Measurements from ENCODE around the gene SPATA25. TPM values are rescaled to one million over a fixed set of nuclear protein-coding genes. Genes with fewer than 3 reads are reported as not detected.

Gene SPATA25
- total RNA-seq, 1 experiment from 2014 or later: 5.8 TPM

- intact Hi-C loops (cut with micrococcal nuclease; ENCODE audit: unreplicated experiment): no loop called here
- no peaks in the 10 kb centered on the region for H3K4me1 Mint-ChIP-seq (ENCODE audit: low read depth, unreplicated experiment)
- H3K27me3 Mint-ChIP-seq (ENCODE audit: unreplicated experiment): peaks cover 56% of the 10 kb centered on the region
- no peak overlapping the region for H3K4me3 Mint-ChIP-seq (ENCODE audit: low read depth, unreplicated experiment)
- H3K36me3 Mint-ChIP-seq (ENCODE audit: insufficient read depth, unreplicated experiment): no peaks in the 10 kb centered on the region
- BruUV-seq (replicated peaks): no TSS peak
- no peak for DNase-seq
- H3K9me3 Mint-ChIP-seq (ENCODE audit: low read depth, unreplicated experiment): no peaks in the 10 kb centered on the region
- H3K27ac Mint-ChIP-seq (ENCODE audit: unreplicated experiment): no peak overlapping the region
- TF ChIP-seq CTCF (IDR thresholded peaks at IDR 0.05; ENCODE audit: unreplicated experiment): no peak
- CTCF ChIA-PET: no interaction called here
Observed at GRCh38 chr20:45925821-45926506, 38.5 kb upstream of the SPATA25 start.

GRCh38 chr20:45924391-45925261, 37.2 kb upstream of the SPATA25 start:
- H3K4me3 Mint-ChIP-seq (ENCODE audit: low read depth, unreplicated experiment): no peak overlapping the region
- H3K4me1 Mint-ChIP-seq (ENCODE audit: low read depth, unreplicated experiment): no peaks in the 10 kb centered on the region
- H3K27ac Mint-ChIP-seq (ENCODE audit: unreplicated experiment): no peak overlapping the region
- no peak for DNase-seq
- TF ChIP-seq CTCF (IDR thresholded peaks at IDR 0.05; ENCODE audit: unreplicated experiment): no peak
- H3K36me3 Mint-ChIP-seq (ENCODE audit: insufficient read depth, unreplicated experiment): no peaks in the 10 kb centered on the region
- no peaks in the 10 kb centered on the region for H3K9me3 Mint-ChIP-seq (ENCODE audit: low read depth, unreplicated experiment)
- peaks cover 69% of the 10 kb centered on the region for H3K27me3 Mint-ChIP-seq (ENCODE audit: unreplicated experiment)
- CTCF ChIA-PET: interaction anchor here (1.6 kb wide), 2 partner anchors 10 to 19 kb away, joined by 3 to 7 read pairs; partner anchors contain the start of gene PCIF1
- intact Hi-C loops (cut with micrococcal nuclease; ENCODE audit: unreplicated experiment): no loop called here
- no TSS peak for BruUV-seq (replicated peaks)

- DNase-seq: no peak
- peaks cover 54% of the 10 kb centered on the region for H3K27me3 Mint-ChIP-seq (ENCODE audit: unreplicated experiment)
- H3K27ac Mint-ChIP-seq (ENCODE audit: unreplicated experiment): no peak overlapping the region
- no peak overlapping the region for H3K4me3 Mint-ChIP-seq (ENCODE audit: low read depth, unreplicated experiment)
- no peaks in the 10 kb centered on the region for H3K4me1 Mint-ChIP-seq (ENCODE audit: low read depth, unreplicated experiment)
- TF ChIP-seq CTCF (IDR thresholded peaks at IDR 0.05; ENCODE audit: unreplicated experiment): no peak
- intact Hi-C loops (cut with micrococcal nuclease; ENCODE audit: unreplicated experiment): no loop called here
- no TSS peak for BruUV-seq (replicated peaks)
- CTCF ChIA-PET: interaction anchor here (1.2 kb wide), 1 partner anchor 87 kb away, joined by 3 read pairs; no protein-coding TSS in a partner anchor
- H3K36me3 Mint-ChIP-seq (ENCODE audit: insufficient read depth, unreplicated experiment): no peaks in the 10 kb centered on the region
- H3K9me3 Mint-ChIP-seq (ENCODE audit: low read depth, unreplicated experiment): no peaks in the 10 kb centered on the region
Observed at GRCh38 chr20:45921337-45922189, 34.1 kb upstream of the SPATA25 start.

Data from Calu3 (cell line).